Nephron progenitor cell (in vitro differentiated cells): Measurements from ENCODE around the gene POLE4.

Experiments used
- DNase-seq: peaks from one replicate; pipeline ENCODE4 v3.0.0; 2021
- H3K27ac Mint-ChIP-seq: 2 replicates; pipeline ENCODE4 v1.8.0; 2021; ENCODE audit warnings: mild to moderate bottlenecking, moderate library complexity, mixed read lengths
- H3K27me3 Mint-ChIP-seq: 2 replicates; pipeline ENCODE4 v1.8.0; 2021; ENCODE audit warnings: mild to moderate bottlenecking, low read depth, mixed read lengths; ENCODE audit not compliant: poor library complexity
- H3K36me3 Mint-ChIP-seq: 2 replicates; pipeline ENCODE4 v1.8.0; 2021; ENCODE audit warnings: low read depth, mixed read lengths
- H3K4me1 Mint-ChIP-seq: 2 replicates; pipeline ENCODE4 v1.8.0; 2021; ENCODE audit warnings: mixed read lengths
- H3K4me3 Mint-ChIP-seq: 2 replicates; pipeline ENCODE4 v1.8.0; 2021; ENCODE audit warnings: mild to moderate bottlenecking, moderate library complexity, mixed read lengths
- H3K9me3 Mint-ChIP-seq: 2 replicates; pipeline ENCODE4 v1.8.0; 2021; ENCODE audit warnings: mild to moderate bottlenecking, moderate library complexity, mixed read lengths
- TF ChIP-seq, protein P1 (sequence below): fragments of 200-600 bp; sonication (generic); IDR thresholded peaks from 2 replicates; pipeline ENCODE4 v1.5.0; 2021; ENCODE audit warnings: antibody characterized with exemption

Gene POLE4

GRCh38 chr2:74983631-74984392 lies 25.4 kb downstream of the POLE4 start:
- H3K27me3 Mint-ChIP-seq = peaks cover 5% of the 10 kb centered on the region
- DNase-seq = no peak
- no peaks in the 10 kb centered on the region for H3K4me1 Mint-ChIP-seq
- no peaks in the 10 kb centered on the region for H3K36me3 Mint-ChIP-seq
- H3K27ac Mint-ChIP-seq = no peak overlapping the region
- H3K4me3 Mint-ChIP-seq = no peak overlapping the region
- H3K9me3 Mint-ChIP-seq = no peaks in the 10 kb centered on the region
- TF ChIP-seq, protein P1, sequence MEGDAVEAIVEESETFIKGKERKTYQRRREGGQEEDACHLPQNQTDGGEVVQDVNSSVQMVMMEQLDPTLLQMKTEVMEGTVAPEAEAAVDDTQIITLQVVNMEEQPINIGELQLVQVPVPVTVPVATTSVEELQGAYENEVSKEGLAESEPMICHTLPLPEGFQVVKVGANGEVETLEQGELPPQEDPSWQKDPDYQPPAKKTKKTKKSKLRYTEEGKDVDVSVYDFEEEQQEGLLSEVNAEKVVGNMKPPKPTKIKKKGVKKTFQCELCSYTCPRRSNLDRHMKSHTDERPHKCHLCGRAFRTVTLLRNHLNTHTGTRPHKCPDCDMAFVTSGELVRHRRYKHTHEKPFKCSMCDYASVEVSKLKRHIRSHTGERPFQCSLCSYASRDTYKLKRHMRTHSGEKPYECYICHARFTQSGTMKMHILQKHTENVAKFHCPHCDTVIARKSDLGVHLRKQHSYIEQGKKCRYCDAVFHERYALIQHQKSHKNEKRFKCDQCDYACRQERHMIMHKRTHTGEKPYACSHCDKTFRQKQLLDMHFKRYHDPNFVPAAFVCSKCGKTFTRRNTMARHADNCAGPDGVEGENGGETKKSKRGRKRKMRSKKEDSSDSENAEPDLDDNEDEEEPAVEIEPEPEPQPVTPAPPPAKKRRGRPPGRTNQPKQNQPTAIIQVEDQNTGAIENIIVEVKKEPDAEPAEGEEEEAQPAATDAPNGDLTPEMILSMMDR = no peak

- H3K27me3 Mint-ChIP-seq = peaks cover 5% of the 10 kb centered on the region
- H3K9me3 Mint-ChIP-seq = no peaks in the 10 kb centered on the region
- no peaks in the 10 kb centered on the region for H3K36me3 Mint-ChIP-seq
- H3K4me1 Mint-ChIP-seq = peaks cover 1% of the 10 kb centered on the region
- no peak overlapping the region for H3K4me3 Mint-ChIP-seq
- no peak for DNase-seq
- TF ChIP-seq, protein P1 = no peak
- H3K27ac Mint-ChIP-seq = peak overlapping the region; percentile 22
Measured at GRCh38 chr2:74984947-74985637, 26.6 kb downstream of the POLE4 start.

GRCh38 chr2:74985978-74986609 lies 27.7 kb downstream of the POLE4 start:
- TF ChIP-seq, protein P1 = no peak
- DNase-seq = no peak
- Mint-ChIP-seq H3K9me3 (no peaks in the 10 kb centered on the region), H3K4me3 (no peak overlapping the region), H3K27ac (no peak overlapping the region), H3K36me3 (no peaks in the 10 kb centered on the region), H3K27me3 (peaks cover 5% of the 10 kb centered on the region), H3K4me1 (peaks cover 6% of the 10 kb centered on the region)

DNA sequence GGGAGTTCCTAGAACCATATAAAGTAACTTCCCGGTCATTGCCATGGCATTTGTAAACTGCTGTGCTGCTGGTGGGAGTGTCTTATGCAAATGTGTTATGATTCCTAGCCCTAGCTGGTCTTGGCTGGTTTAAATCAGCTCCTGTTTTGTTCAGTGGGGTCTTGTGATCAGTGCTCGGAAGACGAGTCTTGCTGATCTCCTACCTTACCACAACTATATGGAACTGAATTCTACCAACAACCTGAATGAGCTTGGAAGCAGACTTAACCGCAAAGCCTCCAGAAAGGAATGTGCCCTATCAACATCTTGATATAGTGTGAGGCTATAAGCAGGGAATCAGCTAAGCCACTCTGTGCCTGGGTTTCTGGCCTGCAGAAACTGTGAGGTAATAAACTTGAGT lies 33.5 kb downstream of the POLE4 start:
- Mint-ChIP-seq H3K36me3 (no peaks in the 10 kb centered on the region), H3K9me3 (peaks cover 8% of the 10 kb centered on the region), H3K4me3 (no peak overlapping the region), H3K27ac (peak overlapping the region; percentile 37), H3K4me1 (peaks cover 18% of the 10 kb centered on the region), H3K27me3 (no peaks in the 10 kb centered on the region)
- no peak for DNase-seq
- TF ChIP-seq, protein P1 = no peak

GRCh38 chr2:74999468-74999867 lies 41.0 kb downstream of the POLE4 start:
- TF ChIP-seq, protein P1 = no peak
- H3K27ac Mint-ChIP-seq = no peak overlapping the region
- no peak for DNase-seq
- H3K36me3 Mint-ChIP-seq = peaks cover 4% of the 10 kb centered on the region
- no peaks in the 10 kb centered on the region for H3K9me3 Mint-ChIP-seq
- no peak overlapping the region for H3K4me3 Mint-ChIP-seq
- H3K27me3 Mint-ChIP-seq = no peaks in the 10 kb centered on the region
- H3K4me1 Mint-ChIP-seq = no peaks in the 10 kb centered on the region
